Measurements from ENCODE around the gene ABHD16B. TPM values are rescaled to one million over a fixed set of nuclear protein-coding genes. Genes with fewer than 3 reads are reported as not detected.

The ABHD16B gene
- total RNA-seq, 1 donor from 2014 or later, result not detected

DNA sequence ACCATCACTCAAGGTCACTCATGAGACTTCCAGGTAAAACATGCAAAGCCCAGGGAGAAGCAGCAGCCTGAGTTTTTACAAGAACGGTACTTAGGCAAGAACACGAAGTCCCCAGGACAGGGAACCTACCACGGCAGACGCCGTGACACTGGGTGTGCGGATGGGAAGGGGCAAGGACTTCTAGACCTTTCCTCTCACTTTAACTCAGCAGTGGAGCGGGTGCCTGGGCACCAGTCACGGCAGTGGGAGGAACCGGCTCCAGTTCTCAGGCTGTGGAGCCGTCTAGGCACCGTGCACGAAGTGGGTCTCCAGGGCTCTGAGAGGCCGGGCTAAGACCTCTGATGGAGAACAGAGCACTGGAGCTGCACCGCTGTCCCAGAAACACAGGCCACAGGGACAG lies 32.8 kb upstream of the ABHD16B start:
- TF ChIP-seq, protein P1, sequence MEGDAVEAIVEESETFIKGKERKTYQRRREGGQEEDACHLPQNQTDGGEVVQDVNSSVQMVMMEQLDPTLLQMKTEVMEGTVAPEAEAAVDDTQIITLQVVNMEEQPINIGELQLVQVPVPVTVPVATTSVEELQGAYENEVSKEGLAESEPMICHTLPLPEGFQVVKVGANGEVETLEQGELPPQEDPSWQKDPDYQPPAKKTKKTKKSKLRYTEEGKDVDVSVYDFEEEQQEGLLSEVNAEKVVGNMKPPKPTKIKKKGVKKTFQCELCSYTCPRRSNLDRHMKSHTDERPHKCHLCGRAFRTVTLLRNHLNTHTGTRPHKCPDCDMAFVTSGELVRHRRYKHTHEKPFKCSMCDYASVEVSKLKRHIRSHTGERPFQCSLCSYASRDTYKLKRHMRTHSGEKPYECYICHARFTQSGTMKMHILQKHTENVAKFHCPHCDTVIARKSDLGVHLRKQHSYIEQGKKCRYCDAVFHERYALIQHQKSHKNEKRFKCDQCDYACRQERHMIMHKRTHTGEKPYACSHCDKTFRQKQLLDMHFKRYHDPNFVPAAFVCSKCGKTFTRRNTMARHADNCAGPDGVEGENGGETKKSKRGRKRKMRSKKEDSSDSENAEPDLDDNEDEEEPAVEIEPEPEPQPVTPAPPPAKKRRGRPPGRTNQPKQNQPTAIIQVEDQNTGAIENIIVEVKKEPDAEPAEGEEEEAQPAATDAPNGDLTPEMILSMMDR (IDR thresholded peaks at IDR 0.05; ENCODE audit: insufficient read depth, low read length, severe bottlenecking), result no peak
- Histone ChIP-seq H3K4me3 (ENCODE audit: low read depth, low read length) (no peak overlapping the region), H3K36me3 (ENCODE audit: control insufficient read depth, insufficient read depth, low read length) (no peaks in the 10 kb centered on the region), H3K27me3 (ENCODE audit: control insufficient read depth, insufficient read depth, low read length) (peaks cover 12% of the 10 kb centered on the region)
- FAIRE-seq (no peak), DNase-seq (ENCODE audit: low read depth) (no peak)

DNA sequence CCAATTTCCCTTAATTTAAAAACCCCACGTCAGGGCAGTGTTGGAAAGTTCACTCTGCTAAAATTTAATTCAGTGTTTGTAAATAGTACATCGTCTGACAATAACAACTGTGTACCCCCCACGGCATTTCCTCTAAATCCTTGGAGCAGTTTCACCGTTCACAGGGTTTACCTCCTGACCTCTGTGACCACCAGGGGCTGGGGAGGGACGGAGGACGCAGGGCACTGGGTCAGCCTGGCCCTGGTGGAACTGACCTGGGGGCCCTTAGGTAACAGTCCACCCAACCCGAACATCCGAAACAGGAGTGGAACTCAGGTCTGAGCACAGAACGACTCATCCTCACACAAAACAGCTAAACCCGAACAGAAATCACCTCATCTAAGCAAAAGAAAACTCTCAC lies 32.3 kb upstream of the ABHD16B start:
- DNase-seq (ENCODE audit: low read depth) (no peak), FAIRE-seq (no peak)
- TF ChIP-seq, protein P1 (IDR thresholded peaks at IDR 0.05; ENCODE audit: insufficient read depth, low read length, severe bottlenecking), result no peak
- Histone ChIP-seq H3K36me3 (ENCODE audit: control insufficient read depth, insufficient read depth, low read length) (no peaks in the 10 kb centered on the region), H3K27me3 (ENCODE audit: control insufficient read depth, insufficient read depth, low read length) (peaks cover 12% of the 10 kb centered on the region), H3K4me3 (ENCODE audit: low read depth, low read length) (no peak overlapping the region)

- no peak overlapping the region for H3K4me3 ChIP-seq (ENCODE audit: low read depth, low read length)
- H3K36me3 ChIP-seq (ENCODE audit: control insufficient read depth, insufficient read depth, low read length), result no peaks in the 10 kb centered on the region
- FAIRE-seq (no peak), DNase-seq (ENCODE audit: low read depth) (no peak)
- peaks cover 12% of the 10 kb centered on the region for H3K27me3 ChIP-seq (ENCODE audit: control insufficient read depth, insufficient read depth, low read length)
- TF ChIP-seq, protein P1 (IDR thresholded peaks at IDR 0.05; ENCODE audit: insufficient read depth, low read length, severe bottlenecking), result no peak
Measured at GRCh38 chr20:63829603-63829944, 31.7 kb upstream of the ABHD16B start.

DNA sequence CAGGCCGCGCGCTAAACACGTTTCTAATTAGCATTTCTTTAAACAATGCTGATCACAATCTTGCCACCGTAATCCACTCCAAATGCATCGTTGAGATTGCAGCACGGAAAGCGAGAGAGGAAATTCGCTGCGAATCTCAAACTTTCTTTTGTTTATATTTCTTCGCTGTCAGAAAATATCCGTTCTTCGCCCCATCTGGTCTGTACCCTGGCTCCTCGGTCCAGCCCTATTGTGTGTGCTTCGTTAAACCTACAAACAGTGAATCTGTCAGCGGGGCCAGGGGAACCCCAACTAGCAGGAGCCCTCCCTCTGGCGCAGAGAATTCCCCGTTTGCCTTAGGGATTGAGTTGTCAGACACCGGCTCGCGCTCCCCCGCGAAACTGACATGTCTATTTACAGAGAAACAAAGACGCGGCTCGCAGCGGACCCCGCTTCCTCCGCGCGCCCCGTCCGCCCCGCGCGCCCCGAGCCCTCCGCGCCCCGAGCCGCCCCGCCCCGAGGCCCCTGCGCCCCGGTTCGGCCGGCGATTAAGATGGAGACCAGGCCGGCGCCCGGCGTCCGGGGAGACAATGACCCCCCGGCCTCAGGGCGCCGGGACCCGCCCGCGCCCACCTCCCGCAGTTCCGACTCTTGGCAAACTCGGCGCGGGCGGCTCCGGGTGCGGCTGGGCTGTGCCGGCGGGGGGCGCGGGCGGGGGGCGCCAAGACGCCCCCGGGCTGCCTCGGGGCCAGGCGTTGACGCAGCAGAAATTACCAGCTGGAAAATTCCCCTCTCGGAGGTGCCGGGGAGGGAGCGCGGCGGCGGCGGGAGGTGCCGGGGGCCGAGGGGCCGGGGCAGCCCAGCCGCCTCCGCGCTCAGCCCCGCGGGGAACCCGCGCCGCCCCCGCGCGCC lies 31.1 kb upstream of the ABHD16B start:
- DNase-seq (ENCODE audit: low read depth), result no peak
- FAIRE-seq, result no peak

GRCh38 chr20:63830841-63831588 lies 30.3 kb upstream of the ABHD16B start, which contains the start of gene ZBTB46:
ZBTB46 (minus strand) TSS chr20:63831264; CDS start chr20:63790757, 40,507 bp downstream.
- peaks cover 12% of the 10 kb centered on the region for H3K27me3 ChIP-seq (ENCODE audit: control insufficient read depth, insufficient read depth, low read length)
- no peak for FAIRE-seq

More for the DNA sequence above, 31.1 kb upstream of the ABHD16B start:
- no peaks in the 10 kb centered on the region for H3K36me3 ChIP-seq (ENCODE audit: control insufficient read depth, insufficient read depth, low read length)
- peak overlapping the region; percentile 14 for H3K4me3 ChIP-seq (ENCODE audit: low read depth, low read length)
- peaks cover 12% of the 10 kb centered on the region for H3K27me3 ChIP-seq (ENCODE audit: control insufficient read depth, insufficient read depth, low read length)
- TF ChIP-seq, protein P1 (IDR thresholded peaks at IDR 0.05; ENCODE audit: insufficient read depth, low read length, severe bottlenecking), result no peak

More at GRCh38 chr20:63830841-63831588, 30.3 kb upstream of the ABHD16B start, which contains the start of gene ZBTB46:
- TF ChIP-seq, protein P1 (IDR thresholded peaks at IDR 0.05; ENCODE audit: insufficient read depth, low read length, severe bottlenecking), result no peak
- DNase-seq (ENCODE audit: low read depth), result no peak
- H3K36me3 ChIP-seq (ENCODE audit: control insufficient read depth, insufficient read depth, low read length), result no peaks in the 10 kb centered on the region
- H3K4me3 ChIP-seq (ENCODE audit: low read depth, low read length), result peak within 1 kb of the TSS; percentile 25
